Measurements from ENCODE around the gene SAG. TPM values are rescaled to one million over a fixed set of nuclear protein-coding genes. Genes with fewer than 3 reads are reported as not detected.

The SAG gene
- total and polyA plus RNA-seq, 2 donors (not counting 3 experiments of a cell fraction or from before 2014, with no cell fraction given): not detected

GRCh38 chr2:233356546-233357308 lies 49.1 kb downstream of the SAG start:
- POLR2A ChIA-PET: interaction anchor here (0.9 kb wide), 1 partner anchor 28 kb away, joined by 6 read pairs; no protein-coding TSS in a partner anchor
- BruUV-seq (replicated peaks): no TSS peak
- H3K9ac ChIP-seq (replicated peaks; ENCODE audit: extremely low read depth, insufficient read depth, low read length): no peak overlapping the region
- no peaks in the 10 kb centered on the region for H4K20me1 ChIP-seq (replicated peaks; ENCODE audit: control insufficient read depth, extremely low read depth, insufficient read depth, low read length)
- H3K27ac ChIP-seq (ENCODE audit: insufficient read depth, low read depth, low read length): no peak overlapping the region
- no peaks in the 10 kb centered on the region for H3K27me3 ChIP-seq (ENCODE audit: control insufficient read depth in 2 of 2, insufficient read depth in 2 of 2, low read length in 2 of 2)
- TF ChIP-seq FOS (IDR thresholded peaks at IDR 0.05; ENCODE audit: borderline replicate concordance, insufficient read depth, low read length): no peak
- no peak for TF ChIP-seq MAX (IDR thresholded peaks at IDR 0.05; ENCODE audit: insufficient read depth, insufficient read length)
- TF ChIP-seq JUN (IDR thresholded peaks at IDR 0.05; ENCODE audit: borderline replicate concordance, insufficient read depth, insufficient read length, low read depth): no peak
- no peak for TF ChIP-seq POLR2AphosphoS5 (IDR thresholded peaks at IDR 0.05; ENCODE audit: insufficient read depth, low read depth, low read length)
- no peak for TF ChIP-seq GATA2 (IDR thresholded peaks at IDR 0.05; ENCODE audit: insufficient read depth, insufficient read length, low read depth, low read length)
- TF ChIP-seq, protein P1, sequence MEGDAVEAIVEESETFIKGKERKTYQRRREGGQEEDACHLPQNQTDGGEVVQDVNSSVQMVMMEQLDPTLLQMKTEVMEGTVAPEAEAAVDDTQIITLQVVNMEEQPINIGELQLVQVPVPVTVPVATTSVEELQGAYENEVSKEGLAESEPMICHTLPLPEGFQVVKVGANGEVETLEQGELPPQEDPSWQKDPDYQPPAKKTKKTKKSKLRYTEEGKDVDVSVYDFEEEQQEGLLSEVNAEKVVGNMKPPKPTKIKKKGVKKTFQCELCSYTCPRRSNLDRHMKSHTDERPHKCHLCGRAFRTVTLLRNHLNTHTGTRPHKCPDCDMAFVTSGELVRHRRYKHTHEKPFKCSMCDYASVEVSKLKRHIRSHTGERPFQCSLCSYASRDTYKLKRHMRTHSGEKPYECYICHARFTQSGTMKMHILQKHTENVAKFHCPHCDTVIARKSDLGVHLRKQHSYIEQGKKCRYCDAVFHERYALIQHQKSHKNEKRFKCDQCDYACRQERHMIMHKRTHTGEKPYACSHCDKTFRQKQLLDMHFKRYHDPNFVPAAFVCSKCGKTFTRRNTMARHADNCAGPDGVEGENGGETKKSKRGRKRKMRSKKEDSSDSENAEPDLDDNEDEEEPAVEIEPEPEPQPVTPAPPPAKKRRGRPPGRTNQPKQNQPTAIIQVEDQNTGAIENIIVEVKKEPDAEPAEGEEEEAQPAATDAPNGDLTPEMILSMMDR (IDR thresholded peaks at IDR 0.05; ENCODE audit: extremely low read depth in 1 of 2, insufficient read depth in 1 of 2, low read depth in 1 of 2, low read length in 2 of 2): no peak
- TF ChIP-seq POLR2A (IDR thresholded peaks at IDR 0.05; ENCODE audit: low read depth, low read length): no peak
- TF ChIP-seq MYC (IDR thresholded peaks at IDR 0.05; ENCODE audit: low read depth, low read length): no peak
- no peak for TF ChIP-seq EZH2 (IDR thresholded peaks at IDR 0.05; ENCODE audit: borderline replicate concordance, low read depth, low read length, severe bottlenecking)
- intact Hi-C loops (cut with micrococcal nuclease) (loop anchor here (1.0 to 10.0 kb wide), 2 partner anchors 87 to 498 kb away; partner anchors contain the start of gene HJURP), dilution Hi-C loops (cut with MboI; ENCODE audit: extremely low pct_ligation_motif_present, low sequenced_read_pairs) (no loop called here)
- FAIRE-seq (no peak), DNase-seq (ENCODE audit: low read depth, low spot score) (no peak)
- H2AFZ ChIP-seq (ENCODE audit: low read depth, low read length): no peak overlapping the region
- no peaks in the 10 kb centered on the region for H3K9me3 ChIP-seq (replicated peaks; ENCODE audit: control insufficient read depth, insufficient read depth, low read length)
- no peaks in the 10 kb centered on the region for H3K36me3 ChIP-seq (ENCODE audit: control insufficient read depth in 2 of 2, extremely low read depth in 1 of 2, insufficient read depth in 2 of 2, low read length in 2 of 2)
- no peak overlapping the region for H3K4me2 ChIP-seq (ENCODE audit: insufficient read depth, low read length)
- H3K79me2 ChIP-seq (ENCODE audit: control insufficient read depth, insufficient read depth, low read length): peaks cover 10% of the 10 kb centered on the region
- no peaks in the 10 kb centered on the region for H3K9me1 ChIP-seq (replicated peaks; ENCODE audit: control insufficient read depth, extremely low read depth, insufficient read depth, low read length)
- CTCF ChIA-PET: interaction anchor here (0.6 to 2.5 kb wide), 4 partner anchors 10 to 355 kb away, joined by 3 to 17 read pairs (median 3); no protein-coding TSS in a partner anchor
- no peak overlapping the region for H3K4me3 ChIP-seq (replicated peaks in 1 of 3; ENCODE audit: insufficient read depth in 1 of 3, low read depth in 1 of 3, low read length in 3 of 3)
- peaks cover 12% of the 10 kb centered on the region for H3K4me1 ChIP-seq (ENCODE audit: control insufficient read depth, extremely low read depth, insufficient read depth, low read length)
